GM12865 (cell line): Measurements from ENCODE around the gene SLC2A9.

ENCODE experiments used
- DNase-seq: peaks from one replicate; pipeline ENCODE4 v3.0.0; 2010; ENCODE audit warnings: low read depth
- H3K4me3 ChIP-seq: 2 replicates; pipeline ENCODE4 v1.5.1; 2011; ENCODE audit warnings: mild to moderate bottlenecking, low read depth, low read length, control low read depth
- TF ChIP-seq, protein P1 (sequence below): IDR thresholded peaks from 2 replicates; pipeline ENCODE4 v1.5.1; 2011; ENCODE audit warnings: low read length, control low read depth, low read depth, inconsistent platforms; ENCODE audit not compliant: insufficient read depth; ENCODE audit errors: missing control alignments

SLC2A9 gene

GRCh38 chr4:9944431-9945425 lies 76.6 kb downstream of the SLC2A9 start:
- H3K4me3 ChIP-seq = no peak overlapping the region
- TF ChIP-seq, protein P1, sequence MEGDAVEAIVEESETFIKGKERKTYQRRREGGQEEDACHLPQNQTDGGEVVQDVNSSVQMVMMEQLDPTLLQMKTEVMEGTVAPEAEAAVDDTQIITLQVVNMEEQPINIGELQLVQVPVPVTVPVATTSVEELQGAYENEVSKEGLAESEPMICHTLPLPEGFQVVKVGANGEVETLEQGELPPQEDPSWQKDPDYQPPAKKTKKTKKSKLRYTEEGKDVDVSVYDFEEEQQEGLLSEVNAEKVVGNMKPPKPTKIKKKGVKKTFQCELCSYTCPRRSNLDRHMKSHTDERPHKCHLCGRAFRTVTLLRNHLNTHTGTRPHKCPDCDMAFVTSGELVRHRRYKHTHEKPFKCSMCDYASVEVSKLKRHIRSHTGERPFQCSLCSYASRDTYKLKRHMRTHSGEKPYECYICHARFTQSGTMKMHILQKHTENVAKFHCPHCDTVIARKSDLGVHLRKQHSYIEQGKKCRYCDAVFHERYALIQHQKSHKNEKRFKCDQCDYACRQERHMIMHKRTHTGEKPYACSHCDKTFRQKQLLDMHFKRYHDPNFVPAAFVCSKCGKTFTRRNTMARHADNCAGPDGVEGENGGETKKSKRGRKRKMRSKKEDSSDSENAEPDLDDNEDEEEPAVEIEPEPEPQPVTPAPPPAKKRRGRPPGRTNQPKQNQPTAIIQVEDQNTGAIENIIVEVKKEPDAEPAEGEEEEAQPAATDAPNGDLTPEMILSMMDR = no peak
- DNase-seq = no peak

DNA sequence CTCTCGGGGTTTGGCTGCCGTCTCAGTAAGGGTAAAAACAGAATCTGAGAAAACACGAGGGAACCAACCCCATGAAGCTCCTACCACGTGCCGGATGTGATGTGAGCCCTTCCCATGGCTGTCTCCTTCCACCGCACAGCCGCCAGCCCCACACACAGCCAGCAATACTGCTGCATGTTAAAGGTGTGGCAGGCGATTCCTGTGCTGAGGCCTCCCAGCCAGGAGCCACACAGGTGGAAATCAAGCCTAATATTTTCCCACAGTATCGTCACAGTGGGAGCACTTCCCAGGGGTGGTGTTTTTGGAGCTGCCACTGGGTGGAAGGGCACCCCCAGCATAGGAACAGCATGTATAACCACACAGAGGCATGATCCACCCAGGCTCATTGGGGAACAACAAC lies 77.5 kb downstream of the SLC2A9 start:
- no peak overlapping the region for H3K4me3 ChIP-seq
- DNase-seq = no peak
- TF ChIP-seq, protein P1 = no peak

- TF ChIP-seq, protein P1 = no peak
- no peak overlapping the region for H3K4me3 ChIP-seq
- DNase-seq = no peak
Observed at GRCh38 chr4:9942921-9943600, 78.2 kb downstream of the SLC2A9 start.

DNA sequence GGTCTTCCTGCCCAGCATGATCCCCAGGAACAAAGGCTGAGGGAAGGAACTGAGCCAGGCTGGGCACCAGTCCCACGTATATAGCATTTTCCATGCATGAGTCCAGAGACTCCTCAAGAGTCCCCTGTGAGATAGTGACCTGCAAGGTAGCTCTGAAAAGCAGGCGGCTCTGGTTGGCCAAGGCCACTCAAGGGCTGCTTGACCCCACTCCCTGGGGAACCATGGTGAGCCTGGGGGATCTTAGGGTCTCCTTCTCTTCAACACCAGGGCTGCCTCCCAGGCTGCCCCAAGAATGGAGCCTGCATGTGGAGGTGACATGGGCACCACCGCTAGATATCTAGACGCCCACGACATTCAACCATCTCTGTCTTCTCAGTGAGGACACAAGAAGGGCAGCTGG lies 79.2 kb downstream of the SLC2A9 start:
- no peak for DNase-seq
- TF ChIP-seq, protein P1 = no peak
- no peak overlapping the region for H3K4me3 ChIP-seq

GRCh38 chr4:9940041-9940440 lies 81.3 kb downstream of the SLC2A9 start:
- peak; percentile 61 for DNase-seq
- no peak overlapping the region for H3K4me3 ChIP-seq
- TF ChIP-seq, protein P1 = no peak

DNA sequence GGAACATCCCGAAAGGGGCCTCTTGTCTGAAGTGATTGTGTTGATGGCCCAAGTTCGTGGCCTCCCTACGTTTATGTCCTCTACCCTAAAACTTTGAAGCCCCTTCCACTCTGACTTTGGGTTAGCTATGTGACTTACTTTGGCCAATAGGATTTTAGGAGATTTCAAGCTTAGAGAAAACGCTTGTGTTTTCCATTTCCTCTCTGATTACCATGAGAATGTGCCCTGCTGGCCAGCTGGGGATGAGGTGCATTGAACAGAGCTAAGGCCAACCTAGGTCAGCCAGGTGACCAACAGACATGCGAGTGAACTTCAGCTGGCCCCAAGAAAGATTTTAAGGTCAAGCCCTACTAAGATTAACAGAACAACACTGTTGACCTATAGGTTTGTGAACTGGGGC lies 82.4 kb downstream of the SLC2A9 start:
- TF ChIP-seq, protein P1 = no peak
- H3K4me3 ChIP-seq = no peak overlapping the region
- DNase-seq = no peak
